WERI-Rb-1 (cell line): ENCODE measurements around the gene SLC40A1.

ENCODE experiments used
- DNase-seq: peaks from one replicate; pipeline ENCODE4 v3.0.0-alpha.2; 2020
- H3K27ac ChIP-seq: fragments of 250-450 bp; sonication (Bioruptor Pico); 2 replicates; pipeline ENCODE4 v1.5.1; 2020; ENCODE audit warnings: mild to moderate bottlenecking, moderate library complexity
- H3K27me3 ChIP-seq: fragments of 250-450 bp; sonication (Bioruptor Pico); 2 replicates; pipeline ENCODE4 v1.5.1; 2021; ENCODE audit warnings: mild to moderate bottlenecking, low read depth, moderate library complexity; ENCODE audit not compliant: insufficient read depth, severe bottlenecking
- H3K36me3 ChIP-seq: fragments of 250-450 bp; sonication (Bioruptor Pico); 2 replicates; pipeline ENCODE4 v1.5.1; 2020; ENCODE audit warnings: mild to moderate bottlenecking, moderate library complexity
- H3K4me3 ChIP-seq: 2 replicates; pipeline ENCODE4 v1.5.1; 2011; ENCODE audit warnings: low read depth, mild to moderate bottlenecking, control low read depth, low read length
- H3K9me3 ChIP-seq: fragments of 250-450 bp; sonication (Bioruptor Pico); 2 replicates; pipeline ENCODE4 v1.5.1; 2021; ENCODE audit warnings: mild to moderate bottlenecking, moderate library complexity; ENCODE audit not compliant: severe bottlenecking
- CTCF ChIP-seq: IDR thresholded peaks from 2 replicates; pipeline ENCODE4 v1.5.1; 2011; ENCODE audit warnings: low read depth, mild to moderate bottlenecking, control low read depth, inconsistent platforms, low read length

Gene SLC40A1

DNA sequence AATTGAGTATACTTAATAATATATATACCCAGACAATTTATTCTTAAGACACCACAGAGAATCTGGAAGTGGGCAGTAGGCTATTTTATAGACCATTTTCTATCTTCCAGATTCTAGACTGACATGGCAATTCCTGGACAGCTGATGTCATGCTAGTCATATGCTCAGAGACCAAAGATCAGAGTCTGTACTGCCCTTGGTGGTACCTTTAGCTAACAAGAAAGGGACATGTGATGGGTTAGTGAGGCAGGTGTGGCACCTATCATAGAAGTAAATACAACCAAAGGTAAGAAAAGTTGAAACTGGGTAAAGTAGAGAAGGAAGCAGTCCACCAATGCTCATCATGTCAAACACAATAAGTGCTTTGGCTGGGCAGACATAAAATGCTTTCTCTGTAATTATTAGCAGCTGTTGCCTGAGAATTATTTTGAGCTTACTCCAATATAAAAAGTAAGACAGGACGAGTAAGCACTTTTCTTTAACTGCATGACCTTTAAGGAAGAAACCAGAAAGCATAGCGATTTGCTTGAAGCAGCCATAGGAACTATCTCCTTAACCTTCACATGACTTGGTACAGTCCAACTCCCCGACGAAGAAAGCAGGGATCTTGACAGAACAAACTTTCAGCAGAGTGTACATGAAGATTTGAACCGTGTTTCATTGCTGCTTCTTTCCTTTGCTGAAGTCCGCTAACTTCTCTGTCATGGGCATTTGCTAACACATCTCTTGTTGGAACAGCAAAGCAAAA is 47.1 kb downstream of the SLC40A1 start:
- Histone ChIP-seq H3K9me3 (no peaks in the 10 kb centered on the region), H3K4me3 (no peak overlapping the region), H3K27me3 (no peaks in the 10 kb centered on the region), H3K27ac (no peak overlapping the region), H3K36me3 (no peaks in the 10 kb centered on the region)
- no peak for DNase-seq
- no peak for TF ChIP-seq CTCF

DNA sequence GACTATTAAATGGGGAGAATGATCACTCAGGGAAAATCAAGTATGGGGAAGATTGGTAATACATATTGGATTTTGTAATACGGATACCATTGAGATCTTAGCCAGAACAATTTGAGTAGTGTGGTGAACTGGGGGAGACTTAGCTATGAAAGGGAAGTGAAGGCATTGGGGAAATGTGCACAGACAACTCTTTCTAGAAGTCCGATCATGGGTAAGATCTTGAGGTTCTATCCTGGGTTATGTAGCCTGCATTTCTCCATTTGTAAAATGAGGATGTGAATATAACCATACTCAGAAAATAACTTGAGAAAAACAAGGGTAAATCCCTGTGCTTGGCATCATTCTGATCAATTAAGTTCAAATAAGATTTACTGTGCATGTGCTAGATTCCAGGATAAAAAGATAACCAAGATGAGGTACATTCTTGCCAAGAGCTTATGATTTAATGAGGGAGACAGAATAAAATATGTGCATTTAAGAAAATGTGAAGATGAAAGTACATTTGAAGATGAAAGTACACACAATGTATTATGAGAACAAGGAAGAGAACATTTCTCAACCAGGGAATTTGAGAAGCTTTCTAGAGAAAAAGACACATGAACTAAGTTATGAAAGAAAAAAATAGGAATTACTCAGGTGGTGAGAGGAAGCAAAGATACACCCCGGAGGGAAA is 49.5 kb downstream of the SLC40A1 start:
- Histone ChIP-seq H3K36me3 (no peaks in the 10 kb centered on the region), H3K27me3 (no peaks in the 10 kb centered on the region), H3K4me3 (no peak overlapping the region), H3K27ac (no peak overlapping the region), H3K9me3 (no peaks in the 10 kb centered on the region)
- TF ChIP-seq CTCF, result no peak
- DNase-seq, result no peak

DNA sequence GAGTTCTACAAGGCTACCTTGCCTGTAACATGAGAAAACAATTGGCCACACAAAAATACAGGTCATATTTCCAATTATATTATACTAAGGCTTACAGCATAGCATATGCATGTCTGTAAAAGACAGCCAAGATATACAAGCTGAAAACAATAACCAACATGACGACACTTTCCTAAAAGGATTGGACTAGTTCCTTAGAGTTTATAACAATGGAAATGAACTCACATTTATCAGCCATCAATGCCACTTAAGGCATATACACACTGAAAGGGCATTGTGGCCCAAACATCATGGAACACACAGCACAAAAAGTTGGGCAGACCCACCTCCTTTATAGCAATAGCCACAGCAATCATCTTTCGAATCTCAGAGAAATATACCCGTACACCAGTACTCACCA is 52.0 kb downstream of the SLC40A1 start:
- H3K36me3 ChIP-seq, result no peaks in the 10 kb centered on the region
- no peaks in the 10 kb centered on the region for H3K27me3 ChIP-seq
- TF ChIP-seq CTCF, result no peak
- H3K9me3 ChIP-seq, result no peaks in the 10 kb centered on the region
- DNase-seq, result no peak
- H3K27ac ChIP-seq, result no peak overlapping the region
- H3K4me3 ChIP-seq, result no peak overlapping the region

DNA sequence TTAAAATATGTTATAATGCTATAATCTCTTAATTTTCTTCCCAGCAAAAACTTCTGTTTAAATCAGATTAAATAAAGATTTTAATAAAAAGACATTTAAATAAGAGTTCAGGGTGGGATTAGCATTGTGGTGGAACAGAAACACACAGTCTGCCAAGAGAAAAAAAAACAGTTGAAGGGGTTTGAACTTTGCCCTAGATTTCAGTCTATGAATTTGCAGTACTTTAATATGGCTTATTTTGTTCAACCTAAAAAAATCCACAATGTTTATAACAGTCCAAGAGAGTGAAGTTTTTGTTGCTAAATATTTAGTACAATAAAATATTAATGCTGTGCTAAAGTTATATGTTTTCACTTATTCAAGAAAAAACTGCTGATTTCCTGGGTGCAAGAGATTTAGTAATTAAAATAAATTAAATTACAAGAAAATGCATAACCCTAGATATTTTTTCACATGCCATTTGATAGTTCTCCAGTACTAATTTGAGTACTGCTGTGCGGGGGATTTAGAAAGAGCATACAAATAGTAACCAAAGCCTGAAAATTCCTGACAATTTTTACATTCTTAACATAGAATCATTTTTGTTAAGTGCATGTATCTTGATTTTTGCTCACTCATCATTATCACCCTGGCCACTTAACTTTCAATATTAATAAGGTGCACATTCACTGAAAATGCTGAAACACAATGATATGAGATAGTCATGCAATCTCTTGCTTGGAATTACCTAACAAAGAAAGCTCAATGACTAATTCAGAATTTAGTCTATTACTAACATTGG is 52.6 kb downstream of the SLC40A1 start:
- Histone ChIP-seq H3K4me3 (no peak overlapping the region), H3K36me3 (no peaks in the 10 kb centered on the region), H3K9me3 (no peaks in the 10 kb centered on the region), H3K27me3 (no peaks in the 10 kb centered on the region), H3K27ac (no peak overlapping the region)
- TF ChIP-seq CTCF, result no peak
- DNase-seq, result no peak

GRCh38 chr2:189527041-189527750 is 53.4 kb downstream of the SLC40A1 start:
- Histone ChIP-seq H3K27ac (no peak overlapping the region), H3K27me3 (no peaks in the 10 kb centered on the region), H3K36me3 (no peaks in the 10 kb centered on the region), H3K9me3 (no peaks in the 10 kb centered on the region), H3K4me3 (no peak overlapping the region)
- no peak for DNase-seq
- TF ChIP-seq CTCF, result no peak
